AG09319 (cell line): ENCODE measurements around the gene MOB3B.
"Not testable (repeated sequence)": the region's sequence is repeated elsewhere in the genome, so short reads cannot be mapped to it uniquely, and the experiment has no call there.

Experiments
- DNase-seq: peaks from one replicate; pipeline ENCODE4 v3.0.0-alpha.2; 2010; ENCODE audit warnings: low read depth; ENCODE audit errors: extremely low read depth
- TF ChIP-seq, protein P1 (sequence below): IDR thresholded peaks from 2 replicates; pipeline ENCODE4 v1.5.1; 2011; ENCODE audit warnings: low read depth, mild to moderate bottlenecking, inconsistent platforms, low read length, moderate library complexity

Gene MOB3B

DNA sequence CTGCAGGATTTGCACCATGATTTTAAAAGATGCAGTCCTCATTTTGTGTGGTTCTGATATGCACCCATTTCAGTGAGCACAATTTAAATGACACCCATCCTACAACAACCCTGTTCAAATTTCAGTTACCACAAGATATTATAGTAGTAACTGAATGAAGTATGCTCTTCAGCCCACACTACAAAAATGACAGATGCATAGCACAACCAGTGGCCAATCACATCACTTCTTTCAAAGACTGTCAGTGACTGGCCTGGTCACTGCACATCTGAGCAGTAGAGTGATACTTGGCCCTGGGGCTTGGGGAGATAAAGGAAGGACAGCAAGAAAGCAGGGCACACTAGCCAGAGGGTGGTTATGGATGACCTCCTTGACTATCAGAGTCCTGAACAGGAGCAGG, 25.4 kb downstream of the MOB3B start:
- TF ChIP-seq, protein P1, sequence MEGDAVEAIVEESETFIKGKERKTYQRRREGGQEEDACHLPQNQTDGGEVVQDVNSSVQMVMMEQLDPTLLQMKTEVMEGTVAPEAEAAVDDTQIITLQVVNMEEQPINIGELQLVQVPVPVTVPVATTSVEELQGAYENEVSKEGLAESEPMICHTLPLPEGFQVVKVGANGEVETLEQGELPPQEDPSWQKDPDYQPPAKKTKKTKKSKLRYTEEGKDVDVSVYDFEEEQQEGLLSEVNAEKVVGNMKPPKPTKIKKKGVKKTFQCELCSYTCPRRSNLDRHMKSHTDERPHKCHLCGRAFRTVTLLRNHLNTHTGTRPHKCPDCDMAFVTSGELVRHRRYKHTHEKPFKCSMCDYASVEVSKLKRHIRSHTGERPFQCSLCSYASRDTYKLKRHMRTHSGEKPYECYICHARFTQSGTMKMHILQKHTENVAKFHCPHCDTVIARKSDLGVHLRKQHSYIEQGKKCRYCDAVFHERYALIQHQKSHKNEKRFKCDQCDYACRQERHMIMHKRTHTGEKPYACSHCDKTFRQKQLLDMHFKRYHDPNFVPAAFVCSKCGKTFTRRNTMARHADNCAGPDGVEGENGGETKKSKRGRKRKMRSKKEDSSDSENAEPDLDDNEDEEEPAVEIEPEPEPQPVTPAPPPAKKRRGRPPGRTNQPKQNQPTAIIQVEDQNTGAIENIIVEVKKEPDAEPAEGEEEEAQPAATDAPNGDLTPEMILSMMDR: no peak
- DNase-seq: no peak

DNA sequence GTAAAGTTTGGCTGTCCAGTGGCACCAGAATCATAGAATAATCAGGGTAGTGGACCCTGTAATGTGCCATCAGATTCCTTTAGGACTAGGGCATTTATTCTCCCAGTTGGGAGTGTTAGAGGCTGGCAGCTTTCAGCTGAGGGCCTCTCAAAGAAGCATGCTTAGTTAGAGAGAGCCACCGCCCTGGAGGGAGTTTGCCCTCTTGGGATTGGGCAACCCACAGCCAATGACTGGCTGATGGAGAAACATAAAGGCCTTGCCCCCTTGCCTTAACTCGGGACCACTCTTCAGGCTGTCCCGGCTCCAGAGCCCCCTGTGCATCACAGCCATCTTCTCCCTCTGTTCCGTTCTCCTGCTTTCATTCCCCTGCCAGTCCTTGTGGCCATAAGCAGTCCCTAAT, 26.0 kb downstream of the MOB3B start:
- no peak for DNase-seq
- TF ChIP-seq, protein P1: no peak

- DNase-seq: not testable (repeated sequence)
Observed at GRCh38 chr9:27500902-27501301, 28.7 kb downstream of the MOB3B start.

DNA sequence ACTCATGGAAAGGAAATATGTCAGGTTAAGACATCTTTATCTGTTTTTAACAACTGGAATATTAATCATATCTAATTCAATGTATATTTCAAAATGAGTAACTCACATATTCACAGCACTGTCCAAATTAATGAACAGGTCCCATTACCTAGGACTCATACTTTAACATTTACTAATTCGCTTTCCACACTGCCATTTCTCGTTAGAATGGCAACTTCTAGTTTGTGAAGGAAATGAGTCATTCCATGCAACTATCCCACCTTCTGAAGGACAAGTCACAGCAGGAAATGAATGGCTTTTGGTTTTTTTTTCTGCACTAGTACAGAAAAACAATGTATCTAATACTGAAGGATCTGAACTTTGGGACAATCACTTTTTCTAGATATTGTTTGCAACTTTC, 30.2 kb downstream of the MOB3B start:
- no peak for DNase-seq
- TF ChIP-seq, protein P1: no peak

GRCh38 chr9:27497883-27498417, 31.7 kb downstream of the MOB3B start:
- TF ChIP-seq, protein P1: no peak
- DNase-seq: no peak

DNA sequence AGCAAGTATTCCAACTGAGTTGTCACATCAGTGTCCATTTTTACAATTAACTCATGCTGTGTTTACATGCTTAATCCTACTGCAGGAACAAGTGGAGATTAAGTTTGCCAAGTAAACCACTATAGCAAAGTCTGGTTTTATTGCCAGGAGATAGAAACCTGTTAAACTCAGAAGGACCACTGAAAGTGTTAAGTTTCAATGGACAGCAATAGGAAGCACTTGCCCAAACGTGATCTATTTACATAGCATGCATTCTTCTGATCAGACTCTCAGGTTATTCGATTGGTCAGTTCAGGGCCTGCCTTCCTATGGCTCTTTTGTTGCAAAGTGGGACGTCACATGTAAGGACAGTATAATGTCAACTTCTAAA, 33.5 kb downstream of the MOB3B start:
- TF ChIP-seq, protein P1: no peak
- no peak for DNase-seq

DNA sequence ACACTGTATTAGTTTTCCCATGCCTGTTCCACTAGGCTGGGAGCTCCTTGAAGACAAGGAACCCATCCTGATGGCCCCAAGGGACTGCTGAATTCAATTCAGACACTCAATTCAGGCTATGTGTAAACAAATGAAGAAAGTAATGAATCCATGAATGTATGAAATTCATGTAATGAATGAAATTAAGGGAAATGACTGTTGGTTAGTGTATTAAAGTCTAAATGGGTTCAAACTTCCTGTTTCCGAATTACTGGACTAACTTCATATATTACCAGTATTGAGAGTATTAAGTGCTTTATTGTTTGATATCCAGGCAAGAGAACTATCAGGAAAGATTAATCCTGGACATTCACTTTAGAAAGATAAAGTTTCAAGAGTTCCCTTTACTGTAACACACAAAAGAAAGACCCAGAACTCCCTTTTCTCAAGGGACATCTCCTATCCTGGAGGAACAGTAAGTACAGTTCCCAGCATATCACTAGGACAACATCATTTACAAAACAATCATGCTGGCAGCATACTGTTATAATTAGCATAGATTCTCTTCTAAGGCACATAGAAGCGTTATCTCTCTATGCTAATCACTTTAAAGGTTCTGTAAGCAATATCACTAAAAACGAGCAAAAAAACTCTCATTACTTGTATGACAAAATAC, 34.0 kb downstream of the MOB3B start:
- no peak for DNase-seq
- TF ChIP-seq, protein P1: no peak

DNA sequence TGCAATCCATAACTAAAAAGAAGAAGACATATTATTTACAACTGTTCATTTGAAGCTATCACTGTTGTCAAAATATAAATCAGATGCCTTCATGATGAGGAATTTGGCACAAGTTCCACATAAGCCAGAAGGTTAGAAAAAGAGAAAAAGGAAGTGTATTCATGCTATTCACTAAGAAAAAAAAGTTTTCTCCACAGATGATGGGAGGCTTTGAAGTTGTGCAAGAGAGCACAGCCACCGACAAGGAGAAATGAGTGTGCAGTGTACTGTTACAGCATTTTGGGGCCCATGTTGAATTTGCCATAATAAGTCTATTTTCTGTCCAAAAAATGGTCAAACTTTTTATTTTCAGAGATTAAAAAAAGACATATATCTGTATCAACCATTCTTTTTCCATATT, 38.5 kb downstream of the MOB3B start:
- DNase-seq: no peak
- TF ChIP-seq, protein P1: no peak
